Esophagus muscularis mucosa (tissue), 4 donors: ENCODE results near the gene HYCC2.

Experiments
- EP300 ChIP-seq: sonication (generic); formaldehyde crosslinking; IDR thresholded peaks from one replicate; pipeline ENCODE4 v1.6.1; 2017; ENCODE audit warnings: antibody characterized with exemption
- POLR2AphosphoS5 ChIP-seq, 2 donors: sonication (generic); formaldehyde crosslinking; IDR thresholded peaks; one replicate each; pipeline ENCODE4 v1.6.1; 2017; ENCODE audit warnings: antibody characterized with exemption in 2 of 2
- TF ChIP-seq, protein P1 (sequence below), 3 experiments: fragments of 200-600 bp in 2 of 3; fragments of 450-650 bp in 1 of 3; sonication (generic) in 2 of 3; IDR thresholded peaks; one replicate each; pipeline ENCODE4 v1.5.1; 2017 to 2019; ENCODE audit warnings: antibody characterized with exemption in 3 of 3, mild to moderate bottlenecking in 2 of 3, moderate library complexity in 1 of 3

GRCh38 chr2:201090574-201090973 is 19.1 kb upstream of the HYCC2 start:
- TF ChIP-seq POLR2AphosphoS5 (IDR thresholded peaks at IDR 0.05) = no peak
- TF ChIP-seq, protein P1, sequence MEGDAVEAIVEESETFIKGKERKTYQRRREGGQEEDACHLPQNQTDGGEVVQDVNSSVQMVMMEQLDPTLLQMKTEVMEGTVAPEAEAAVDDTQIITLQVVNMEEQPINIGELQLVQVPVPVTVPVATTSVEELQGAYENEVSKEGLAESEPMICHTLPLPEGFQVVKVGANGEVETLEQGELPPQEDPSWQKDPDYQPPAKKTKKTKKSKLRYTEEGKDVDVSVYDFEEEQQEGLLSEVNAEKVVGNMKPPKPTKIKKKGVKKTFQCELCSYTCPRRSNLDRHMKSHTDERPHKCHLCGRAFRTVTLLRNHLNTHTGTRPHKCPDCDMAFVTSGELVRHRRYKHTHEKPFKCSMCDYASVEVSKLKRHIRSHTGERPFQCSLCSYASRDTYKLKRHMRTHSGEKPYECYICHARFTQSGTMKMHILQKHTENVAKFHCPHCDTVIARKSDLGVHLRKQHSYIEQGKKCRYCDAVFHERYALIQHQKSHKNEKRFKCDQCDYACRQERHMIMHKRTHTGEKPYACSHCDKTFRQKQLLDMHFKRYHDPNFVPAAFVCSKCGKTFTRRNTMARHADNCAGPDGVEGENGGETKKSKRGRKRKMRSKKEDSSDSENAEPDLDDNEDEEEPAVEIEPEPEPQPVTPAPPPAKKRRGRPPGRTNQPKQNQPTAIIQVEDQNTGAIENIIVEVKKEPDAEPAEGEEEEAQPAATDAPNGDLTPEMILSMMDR (IDR thresholded peaks at IDR 0.05) = no peak
- no peak for TF ChIP-seq EP300
